Neural cell (in vitro differentiated cells): Measurements from ENCODE around the gene FAN1.

Source experiments
- CTCF ChIP-seq: fragments of 450-650 bp; IDR thresholded peaks from 2 replicates; pipeline ENCODE4 v1.5.1; 2014; ENCODE audit warnings: antibody characterized with exemption, mild to moderate bottlenecking, moderate library complexity; ENCODE audit not compliant: poor library complexity, severe bottlenecking
- POLR2AphosphoS5 ChIP-seq: IDR thresholded peaks from 2 replicates; pipeline ENCODE4 v1.6.1; 2012

GRCh38 chr15:30984118-30984517, 80.4 kb downstream of the FAN1 start:
- TF ChIP-seq CTCF (no peak), POLR2AphosphoS5 (no peak)
